HG03457 (cell line): Measurements from ENCODE around the gene PRR13.
A peak's percentile ranks its signal among the peaks of the same experiment; 100 is the strongest.
"Not testable (repeated sequence)": the region's sequence is repeated elsewhere in the genome, so short reads cannot be mapped to it uniquely, and the experiment has no call there.

ENCODE experiments used
- ATAC-seq: cut with Tn5 transposase; IDR thresholded peaks from one replicate; pipeline ENCODE4 v1.9.1; 2021; ENCODE audit warnings: moderate number of reproducible peaks; ENCODE audit not compliant: unreplicated experiment

PRR13 gene, protein sequence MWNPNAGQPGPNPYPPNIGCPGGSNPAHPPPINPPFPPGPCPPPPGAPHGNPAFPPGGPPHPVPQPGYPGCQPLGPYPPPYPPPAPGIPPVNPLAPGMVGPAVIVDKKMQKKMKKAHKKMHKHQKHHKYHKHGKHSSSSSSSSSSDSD

DNA sequence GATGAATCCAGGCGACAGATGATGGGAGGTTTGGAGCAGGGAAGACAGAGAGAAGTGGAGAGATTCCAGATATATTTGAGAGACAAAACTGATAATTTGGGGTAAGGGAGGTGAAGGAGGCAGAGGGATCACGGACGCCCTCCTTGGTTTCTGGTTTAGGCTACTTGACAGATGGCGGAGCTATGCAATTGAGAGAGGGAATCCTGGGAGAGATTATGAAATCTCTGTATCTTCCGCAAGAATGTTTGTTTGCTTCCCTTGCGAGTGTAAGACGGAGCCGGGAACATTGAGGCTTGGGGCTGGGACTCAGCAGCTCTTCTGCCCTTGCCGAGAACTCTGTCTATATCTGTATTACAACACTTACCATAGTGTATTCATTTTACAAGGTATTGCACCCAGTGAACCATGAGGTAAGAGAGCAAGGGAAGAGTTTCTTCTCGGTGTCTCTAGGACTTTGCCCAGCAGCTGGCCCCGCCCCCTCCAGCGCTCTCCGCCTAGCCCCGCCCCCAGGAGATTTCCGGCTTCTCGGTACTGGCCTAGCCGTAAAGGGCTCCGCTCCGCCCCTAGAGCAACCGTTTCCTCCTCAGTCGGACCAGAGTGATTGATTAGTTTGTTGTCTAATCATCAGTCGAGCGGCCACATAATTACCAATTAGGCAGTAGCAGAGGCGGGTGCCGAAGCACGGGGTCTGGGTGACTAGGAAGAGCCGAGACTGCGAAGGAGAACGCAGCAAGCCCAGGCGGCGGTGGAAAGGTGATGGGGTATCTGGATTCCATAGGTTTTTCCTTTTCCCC, at the start of gene PRR13:
PRR13 (plus strand) TSS at position 695 of the 794 bp plus-strand sequence. CDS start 981 bp downstream, outside the sequence.
- peak; percentile 96 for ATAC-seq

GRCh38 chr12:53399896-53400295, 41.6 kb upstream of the PRR13 start:
- no peak for ATAC-seq

GRCh38 chr12:53402351-53402750, 39.2 kb upstream of the PRR13 start:
- ATAC-seq = not testable (repeated sequence)

- no peak for ATAC-seq
Observed at GRCh38 chr12:53402871-53403270, 38.7 kb upstream of the PRR13 start.

- no peak for ATAC-seq
Observed at GRCh38 chr12:53410951-53411350, 30.6 kb upstream of the PRR13 start.

GRCh38 chr12:53413485-53414204, 27.9 kb upstream of the PRR13 start:
- ATAC-seq = no peak

DNA sequence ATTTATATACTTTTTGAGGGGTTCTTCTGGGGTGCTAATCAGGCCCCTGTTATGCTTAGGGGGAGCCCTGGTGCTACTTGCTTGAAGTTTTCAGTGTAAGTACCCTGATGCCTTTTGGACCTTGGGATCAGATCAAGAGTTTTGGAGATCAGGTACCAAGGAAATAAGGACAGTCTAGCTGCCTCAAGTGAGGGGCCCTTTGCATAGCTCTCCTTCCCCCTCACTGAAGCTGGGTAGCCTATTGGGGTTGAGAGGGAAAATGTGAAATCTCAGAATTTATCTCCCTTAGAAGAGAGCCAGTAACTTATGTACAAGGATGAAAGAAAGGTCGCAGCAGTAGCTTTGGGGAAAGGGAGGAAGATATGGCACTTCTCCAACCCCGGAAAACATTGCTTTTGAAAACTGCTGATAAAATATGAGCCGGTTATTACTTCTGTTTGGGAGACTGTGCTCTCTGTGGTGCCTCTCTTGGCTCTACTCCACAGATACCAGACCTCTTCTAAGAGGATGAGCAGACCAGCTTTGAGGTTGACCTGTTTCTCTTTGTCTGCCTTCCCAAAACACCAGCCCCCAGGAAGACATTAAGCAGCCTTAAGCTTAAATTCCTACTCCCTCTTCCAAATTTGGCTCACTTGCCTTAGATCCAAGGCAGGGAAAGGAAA, 26.6 kb upstream of the PRR13 start:
- ATAC-seq = no peak

- not testable (repeated sequence) for ATAC-seq
Observed at GRCh38 chr12:53415752-53416389, 25.7 kb upstream of the PRR13 start.

GRCh38 chr12:53417291-53417816, 24.2 kb upstream of the PRR13 start:
- not testable (repeated sequence) for ATAC-seq

DNA sequence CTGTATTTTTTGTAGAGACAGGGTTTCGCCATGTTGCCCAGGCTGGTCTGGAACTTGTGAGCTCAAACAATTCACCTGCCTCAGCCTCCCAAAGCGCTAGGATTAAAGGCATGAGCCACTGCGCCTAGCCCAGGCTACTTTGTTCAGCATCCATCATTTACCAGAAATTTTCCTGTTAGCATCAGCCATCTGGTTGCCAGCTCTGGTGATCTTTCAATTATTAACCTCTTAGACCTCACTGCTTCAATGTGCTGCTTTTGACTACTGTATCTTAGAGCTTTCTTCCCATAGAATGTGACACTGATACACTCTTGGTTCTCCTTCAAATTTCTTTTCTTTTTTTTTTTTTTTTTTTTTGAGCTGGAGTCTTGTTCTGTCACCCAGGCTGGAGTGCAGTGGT, 23.3 kb upstream of the PRR13 start:
- no peak for ATAC-seq

DNA sequence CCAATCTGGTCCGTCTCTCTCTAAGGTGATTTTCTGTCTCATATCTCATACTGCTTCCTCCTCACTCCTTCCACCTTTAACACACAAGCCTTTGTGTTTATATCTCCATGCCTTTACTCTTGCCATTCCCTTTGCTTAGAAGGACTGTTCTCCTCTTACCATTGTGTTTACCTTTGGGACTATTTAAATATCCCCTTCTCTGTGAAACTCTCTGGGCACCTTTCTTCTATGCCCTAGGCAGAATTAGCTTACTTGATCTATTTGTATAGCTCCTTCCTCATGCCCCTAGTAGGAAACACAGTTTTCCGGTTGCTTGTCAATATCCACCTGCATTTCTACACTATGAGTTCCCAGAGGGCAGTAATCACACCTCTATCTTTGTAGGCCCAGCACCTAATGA, 21.8 kb upstream of the PRR13 start:
- no peak for ATAC-seq

- not testable (repeated sequence) for ATAC-seq
Observed at GRCh38 chr12:53422247-53422646, 19.3 kb upstream of the PRR13 start.

DNA sequence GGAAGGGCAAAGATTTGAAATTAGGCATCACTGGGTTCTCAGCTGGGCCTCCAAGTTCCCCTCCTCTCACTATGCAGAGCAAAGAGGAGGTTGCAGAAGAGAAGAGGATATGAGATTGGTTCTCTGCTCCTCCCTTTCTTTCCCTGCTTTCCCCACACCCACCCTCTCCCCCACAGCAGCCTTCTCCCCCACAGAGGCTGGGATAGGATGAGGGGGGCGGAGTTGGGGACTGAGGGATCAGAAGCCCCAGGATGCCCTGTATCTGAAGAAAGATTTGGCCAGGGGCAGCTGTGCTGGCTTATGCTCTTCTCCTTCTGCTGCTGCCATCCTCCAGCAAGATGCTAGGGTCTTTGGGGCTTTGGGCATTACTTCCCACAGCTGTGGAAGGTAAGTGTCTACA, 17.9 kb upstream of the PRR13 start, which contains the start of gene AMHR2:
AMHR2 (plus strand) TSS at position 259 of the 400 bp plus-strand sequence; CDS start at position 339, 80 bp downstream.
- no peak for ATAC-seq

DNA sequence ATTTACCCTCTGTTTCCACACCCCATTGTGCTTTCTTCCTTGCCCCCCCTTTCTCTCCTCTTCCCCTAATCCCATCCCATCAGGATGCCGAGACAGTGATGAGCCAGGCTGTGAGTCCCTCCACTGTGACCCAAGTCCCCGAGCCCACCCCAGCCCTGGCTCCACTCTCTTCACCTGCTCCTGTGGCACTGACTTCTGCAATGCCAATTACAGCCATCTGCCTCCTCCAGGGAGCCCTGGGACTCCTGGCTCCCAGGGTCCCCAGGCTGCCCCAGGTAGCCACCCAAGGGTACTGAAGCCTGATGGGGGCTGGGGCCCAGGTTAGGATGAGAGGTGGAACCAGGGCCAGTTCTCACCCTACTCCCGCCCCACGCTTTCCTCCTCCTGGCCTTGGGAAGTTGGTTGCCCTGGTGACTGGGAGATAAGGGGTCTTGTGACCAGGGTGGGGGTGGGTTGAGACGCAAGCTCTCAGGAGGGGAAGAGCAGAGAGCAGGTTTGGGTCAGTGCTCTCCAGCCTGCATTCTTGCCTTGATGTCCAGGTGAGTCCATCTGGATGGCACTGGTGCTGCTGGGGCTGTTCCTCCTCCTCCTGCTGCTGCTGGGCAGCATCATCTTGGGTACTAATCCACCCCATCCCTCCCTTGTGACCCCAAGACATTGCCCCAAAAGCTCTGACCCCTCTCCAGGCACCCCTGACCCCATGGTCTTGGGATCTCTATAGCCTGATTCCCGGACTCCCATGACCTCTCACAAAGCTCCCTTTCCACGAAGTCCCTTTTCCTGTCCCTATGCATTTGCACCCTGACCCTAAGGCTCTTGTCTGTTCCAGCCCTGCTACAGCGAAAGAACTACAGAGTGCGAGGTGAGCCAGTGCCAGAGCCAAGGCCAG, 16.7 kb upstream of the PRR13 start:
- ATAC-seq = no peak

DNA sequence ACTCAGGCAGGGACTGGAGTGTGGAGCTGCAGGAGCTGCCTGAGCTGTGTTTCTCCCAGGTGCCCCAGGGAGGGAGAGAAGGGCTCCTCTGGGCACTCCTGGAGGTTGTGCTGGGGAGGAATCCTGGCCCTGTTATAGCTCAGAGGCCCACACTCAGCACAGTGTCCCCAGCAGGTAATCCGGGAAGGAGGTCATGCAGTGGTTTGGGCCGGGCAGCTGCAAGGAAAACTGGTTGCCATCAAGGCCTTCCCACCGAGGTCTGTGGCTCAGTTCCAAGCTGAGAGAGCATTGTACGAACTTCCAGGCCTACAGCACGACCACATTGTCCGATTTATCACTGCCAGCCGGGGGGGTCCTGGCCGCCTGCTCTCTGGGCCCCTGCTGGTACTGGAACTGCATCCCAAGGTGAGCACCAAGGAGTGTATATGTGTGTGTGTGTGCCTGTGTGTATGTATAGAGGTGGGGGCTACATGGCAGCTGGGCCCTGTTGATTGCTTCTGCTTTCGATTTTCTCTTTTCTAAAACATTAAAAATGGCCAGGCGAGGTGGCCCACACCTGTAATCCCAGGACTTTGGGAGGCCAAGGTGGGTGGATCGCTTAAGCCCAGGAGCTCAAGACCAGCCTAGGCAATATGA, 15.9 kb upstream of the PRR13 start:
- no peak for ATAC-seq

DNA sequence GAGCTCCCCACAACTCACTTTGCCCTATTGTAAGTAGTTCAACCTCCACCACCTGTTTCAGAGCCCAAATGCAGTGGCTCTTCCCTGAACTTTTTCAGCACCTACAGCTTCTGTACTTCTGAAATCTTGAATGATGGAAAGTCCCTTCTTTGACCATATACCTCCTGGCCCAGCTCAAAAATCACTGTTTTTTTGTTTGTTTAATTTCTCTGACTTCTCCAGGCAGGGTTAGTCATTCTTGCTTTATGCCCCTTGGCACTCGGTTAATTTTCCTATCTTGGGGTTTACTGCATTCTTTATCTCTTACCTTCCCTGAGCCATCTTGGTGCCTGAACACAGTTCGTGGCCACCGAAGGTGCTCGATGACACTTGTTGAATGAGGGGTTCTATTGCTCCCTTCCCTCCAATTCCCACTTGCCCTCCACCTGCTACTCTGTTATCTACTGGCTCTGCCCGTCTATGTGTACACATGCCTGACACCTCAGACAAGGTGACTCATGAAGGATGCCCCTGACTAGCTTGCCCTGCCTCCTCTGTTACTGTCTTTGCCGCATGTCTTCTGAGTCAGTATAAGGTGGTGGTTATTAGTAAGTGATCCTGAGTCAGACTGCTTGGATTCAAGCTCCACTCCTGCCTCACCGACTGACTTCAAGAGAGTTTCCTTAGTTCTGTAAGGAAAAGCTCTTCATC, 13.5 kb upstream of the PRR13 start:
- no peak for ATAC-seq

- no peak for ATAC-seq
Observed at GRCh38 chr12:53428741-53429140, 12.8 kb upstream of the PRR13 start.

- ATAC-seq = no peak
Observed at GRCh38 chr12:53430116-53430515, 11.4 kb upstream of the PRR13 start.
